Stimulated activated CD8-positive, alpha-beta memory T cell treated with anti-CD3 and anti-CD28 coated beads, Interleukin-12 subunit alpha, Interleukin-12 subunit beta, amount 100 ng/mL, for 1 hour (primary cell): ENCODE data around the gene ESR1.
"Not testable (repeated sequence)": the region's sequence is repeated elsewhere in the genome, so short reads cannot be mapped to it uniquely, and the experiment has no call there.

Source experiments
- DNase-seq: peaks from one replicate; pipeline ENCODE4 v3.0.0-alpha.2; 2020; ENCODE audit warnings: low read depth

The ESR1 gene

GRCh38 chr6:151813858-151814257 is 6.4 kb downstream of the ESR1 start:
- DNase-seq = no peak

DNA sequence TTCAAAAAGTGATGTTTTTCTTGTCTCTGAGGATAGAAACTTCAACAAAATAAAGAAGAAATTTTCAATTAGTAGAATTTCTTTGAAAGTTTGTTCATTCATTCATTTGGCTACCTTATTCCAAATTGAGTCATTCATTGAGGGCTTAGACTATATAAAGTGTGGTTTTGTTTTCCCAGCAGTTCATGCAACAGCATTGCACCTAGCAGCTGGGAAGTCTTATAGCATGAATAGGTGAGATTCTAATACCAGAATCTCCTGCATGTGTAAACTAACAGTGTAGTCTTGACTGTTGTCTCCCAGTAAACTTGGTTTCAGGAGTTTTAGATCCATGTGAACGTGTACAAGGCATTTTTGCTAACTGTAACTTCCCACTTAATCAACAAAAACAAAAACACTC is 7.1 kb downstream of the ESR1 start:
- no peak for DNase-seq

DNA sequence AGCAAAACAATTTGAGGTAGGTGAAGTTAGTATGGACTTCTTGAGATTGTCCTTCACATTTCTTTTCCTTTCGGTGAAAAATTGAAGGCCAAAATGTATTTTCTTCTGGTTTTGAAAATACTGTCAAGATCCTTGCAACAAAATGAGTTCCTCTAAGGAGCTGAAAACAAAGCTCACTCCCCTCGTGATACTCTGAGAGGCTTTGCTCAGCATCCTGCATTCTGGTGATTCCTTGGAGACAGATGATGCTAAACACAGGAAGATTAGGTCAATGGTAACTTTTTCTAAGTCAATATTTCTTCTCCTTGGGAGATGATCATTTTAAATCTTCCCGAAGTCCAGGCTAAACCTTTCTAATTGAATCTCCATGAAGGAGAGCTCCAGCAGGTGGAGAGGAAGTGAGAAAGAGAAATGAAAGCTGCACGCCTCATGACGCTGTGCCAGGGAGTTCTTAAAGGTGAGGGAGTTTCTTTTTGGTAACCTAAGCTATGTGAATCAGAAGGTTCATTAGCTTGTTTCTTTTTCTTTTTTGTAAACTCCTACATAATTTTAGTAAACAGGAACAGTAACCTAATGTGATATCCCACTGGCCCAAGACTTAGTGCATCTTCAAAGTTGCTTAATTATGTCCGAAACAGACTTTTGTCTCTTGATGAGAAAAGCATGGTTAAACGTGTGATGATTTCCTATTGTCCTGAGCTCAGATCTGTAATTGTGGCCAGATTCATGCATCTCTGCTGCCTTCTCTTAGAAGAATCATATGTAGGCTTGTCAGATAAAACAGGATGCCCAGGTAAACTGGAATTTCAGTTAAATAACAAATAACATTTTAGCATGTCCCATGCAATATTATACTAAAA is 15.0 kb downstream of the ESR1 start:
- no peak for DNase-seq

DNA sequence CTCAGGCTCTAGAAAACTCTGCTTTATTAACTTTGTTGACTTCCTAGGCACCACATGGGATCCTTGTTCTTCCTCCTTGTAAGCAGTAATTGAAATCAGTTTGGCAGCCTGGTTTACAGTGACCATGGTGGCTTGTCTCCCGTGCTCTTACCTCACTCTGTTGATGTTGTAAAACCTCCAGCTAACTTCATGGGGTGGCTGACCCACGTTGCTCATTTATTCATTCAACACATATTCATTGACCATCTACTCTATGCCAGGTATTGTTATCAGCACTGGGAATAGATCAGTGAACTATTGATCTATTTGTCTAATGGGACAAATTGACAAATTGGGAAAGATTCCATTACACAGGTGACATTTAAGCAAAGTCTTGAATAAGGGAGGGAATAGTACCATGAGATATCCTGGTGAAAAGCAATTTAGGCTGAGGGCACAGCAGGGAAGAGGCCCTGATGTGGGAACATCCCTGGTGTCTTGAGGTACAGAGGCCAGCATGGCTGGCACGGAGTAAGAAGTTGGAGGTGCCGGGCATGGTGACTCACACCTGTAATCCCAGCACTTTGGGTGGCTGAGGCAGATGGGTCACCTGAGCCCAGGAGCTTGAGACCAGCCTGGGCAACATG is 19.1 kb downstream of the ESR1 start:
- DNase-seq = no peak

DNA sequence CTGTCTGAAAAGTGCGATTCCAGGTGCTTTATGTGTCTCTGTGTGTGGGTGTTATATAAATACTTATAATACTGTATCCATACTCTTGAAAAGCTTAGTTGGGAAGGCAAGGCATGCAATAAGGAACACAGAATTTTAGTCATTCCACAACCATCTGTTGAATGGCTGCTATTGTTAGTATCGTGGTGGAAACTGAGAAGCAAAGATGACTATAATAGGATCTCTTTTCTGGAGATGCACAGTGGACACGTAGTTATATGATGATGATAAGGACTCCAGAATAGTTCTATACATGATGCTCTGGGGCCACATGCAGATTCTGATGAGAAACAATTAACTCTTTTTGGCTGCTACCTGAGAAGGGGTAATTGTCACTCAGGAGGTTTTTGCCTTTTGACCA is 25.2 kb downstream of the ESR1 start:
- DNase-seq = no peak

DNA sequence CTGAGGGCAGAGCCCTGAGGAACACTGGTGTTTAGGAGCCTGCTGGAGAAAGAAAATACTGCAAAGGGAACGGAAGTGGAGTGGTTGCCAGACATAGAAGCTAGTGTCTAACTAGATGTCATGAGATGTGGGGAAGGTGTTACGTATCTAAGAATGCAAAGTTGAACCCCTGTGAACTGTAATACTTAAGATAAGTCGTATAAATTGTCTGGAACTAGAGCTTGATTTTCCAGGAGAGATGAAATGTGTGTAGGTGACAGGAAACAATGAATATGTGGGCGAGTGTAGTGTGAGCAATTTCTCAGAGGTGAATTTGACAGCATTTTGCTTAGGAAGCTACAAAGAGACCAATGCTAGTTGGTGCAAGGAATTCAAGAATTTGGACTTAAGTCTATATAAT is 27.9 kb downstream of the ESR1 start:
- DNase-seq = no peak

DNA sequence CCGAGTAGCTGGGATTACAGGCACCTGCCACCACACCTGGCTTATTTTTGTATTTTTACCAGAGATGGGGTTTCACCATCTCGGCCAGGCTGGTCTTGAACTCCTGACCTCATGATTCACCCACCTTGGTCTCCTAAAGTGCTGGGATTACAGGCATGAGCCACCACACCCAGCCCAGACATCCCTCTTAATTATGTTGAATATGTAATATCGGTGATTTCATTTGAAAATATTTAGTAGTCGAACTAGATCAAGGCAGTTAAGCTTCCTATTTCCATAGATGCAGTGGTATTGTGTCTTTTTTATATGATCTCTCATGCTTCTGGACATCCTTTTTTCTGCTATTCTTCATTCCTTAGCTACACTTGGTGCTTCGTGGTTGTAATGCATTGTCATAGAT is 29.7 kb downstream of the ESR1 start:
- no peak for DNase-seq

DNA sequence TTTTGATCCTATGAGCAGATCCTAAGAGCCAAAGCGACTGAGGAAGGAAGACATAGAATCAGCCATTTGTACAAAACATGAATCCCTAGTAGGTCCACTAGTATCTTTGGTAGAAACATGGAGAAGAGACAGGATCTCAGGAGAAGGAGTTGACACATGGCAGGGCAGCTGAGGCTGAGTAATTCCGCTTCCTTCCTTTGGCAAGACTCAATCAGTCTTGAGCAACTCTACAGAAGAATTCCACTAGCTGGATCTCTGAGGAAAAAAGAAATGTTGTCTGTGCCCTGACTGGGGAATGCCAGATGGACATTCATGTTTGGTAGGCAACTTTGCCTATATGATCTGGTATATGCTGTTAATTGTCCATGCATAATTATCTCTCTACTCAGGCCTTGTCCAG is 35.3 kb downstream of the ESR1 start:
- no peak for DNase-seq

GRCh38 chr6:151847064-151847463 is 39.6 kb downstream of the ESR1 start:
- DNase-seq = no peak

GRCh38 chr6:151850479-151851003 is 43.1 kb downstream of the ESR1 start:
- no peak for DNase-seq

- no peak for DNase-seq
These were observed 50.8 kb downstream of the ESR1 start for GRCh38 chr6:151858294-151858693.

DNA sequence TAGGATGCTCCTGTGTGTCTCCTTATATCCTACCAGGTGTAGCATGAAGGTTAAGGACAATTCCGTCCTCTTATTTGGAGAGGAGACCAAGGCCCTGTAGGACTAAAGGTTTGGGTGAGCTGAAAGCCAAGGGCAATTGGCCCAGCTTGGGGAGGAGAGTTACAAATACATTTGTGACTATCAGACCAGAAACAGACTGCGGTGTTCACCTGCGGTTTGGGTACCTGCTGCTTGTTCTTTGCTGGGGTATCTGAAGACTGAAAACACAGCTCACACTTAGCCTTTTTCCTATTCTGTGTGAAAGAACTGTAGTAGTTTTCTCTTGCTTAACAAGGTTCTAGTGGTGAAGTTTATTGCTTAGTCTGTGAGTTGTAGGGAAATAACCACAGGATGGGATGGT is 55.0 kb downstream of the ESR1 start:
- no peak for DNase-seq

DNA sequence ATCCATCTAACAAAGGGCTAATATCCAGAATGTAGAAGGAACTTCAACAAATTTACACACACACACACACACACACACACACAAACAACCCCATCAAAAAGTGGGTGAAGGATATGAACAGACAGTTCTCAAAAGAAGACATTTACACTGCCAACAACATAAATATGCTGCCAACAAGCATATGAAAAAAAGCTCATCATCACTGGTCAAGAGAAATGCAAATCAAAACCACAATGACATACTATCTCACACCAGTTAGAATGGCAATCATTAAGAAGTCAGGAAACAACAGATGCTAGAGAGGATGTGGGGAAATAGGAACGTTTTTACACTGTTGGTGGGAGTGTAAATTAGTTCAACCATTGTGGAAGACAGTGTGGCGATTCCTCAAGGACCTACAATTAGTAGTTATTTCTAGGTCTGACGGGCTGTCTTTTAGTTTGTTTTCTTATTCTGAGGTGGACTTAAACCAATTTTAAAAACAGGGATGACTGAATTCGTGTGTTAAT is 59.9 kb downstream of the ESR1 start:
- DNase-seq = not testable (repeated sequence)

GRCh38 chr6:151869345-151869744 is 61.9 kb downstream of the ESR1 start:
- DNase-seq = no peak

DNA sequence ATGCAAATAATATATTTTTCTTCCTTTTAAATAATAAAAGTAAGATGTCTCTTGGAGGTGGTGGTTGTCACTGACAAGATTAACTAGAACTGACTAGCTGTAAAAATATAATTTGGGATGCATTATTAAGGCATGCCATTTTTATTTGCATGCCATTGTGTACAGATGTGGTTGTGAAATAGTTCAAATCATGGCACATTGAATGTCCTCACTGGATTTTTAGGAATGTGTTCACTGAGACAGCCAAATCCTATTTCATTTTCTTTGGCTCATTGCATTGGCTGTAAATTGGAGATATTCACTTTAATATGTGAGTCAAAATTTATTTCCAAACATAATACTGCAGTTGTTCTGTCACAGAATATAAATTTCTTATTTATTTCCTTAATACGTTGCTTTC is 62.3 kb downstream of the ESR1 start:
- DNase-seq = no peak

DNA sequence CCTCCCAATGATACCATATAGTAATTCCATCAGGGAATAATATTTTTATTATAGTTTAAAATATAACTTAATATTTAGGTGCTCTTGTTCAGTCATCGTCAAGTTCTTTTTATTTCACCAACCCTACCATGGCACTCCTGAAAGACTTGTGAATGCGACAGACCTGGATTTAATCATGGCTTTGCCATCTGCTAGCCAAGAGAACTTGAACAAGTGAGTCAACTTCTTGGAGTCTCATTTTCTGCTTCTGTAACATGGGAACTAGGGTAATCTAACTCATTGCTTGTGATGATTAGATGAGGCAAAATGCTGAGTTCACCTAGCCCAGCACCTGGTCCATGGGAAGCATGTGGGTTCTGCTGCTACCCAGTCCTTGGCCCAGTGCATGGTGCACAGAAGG is 62.9 kb downstream of the ESR1 start:
- DNase-seq = no peak

DNA sequence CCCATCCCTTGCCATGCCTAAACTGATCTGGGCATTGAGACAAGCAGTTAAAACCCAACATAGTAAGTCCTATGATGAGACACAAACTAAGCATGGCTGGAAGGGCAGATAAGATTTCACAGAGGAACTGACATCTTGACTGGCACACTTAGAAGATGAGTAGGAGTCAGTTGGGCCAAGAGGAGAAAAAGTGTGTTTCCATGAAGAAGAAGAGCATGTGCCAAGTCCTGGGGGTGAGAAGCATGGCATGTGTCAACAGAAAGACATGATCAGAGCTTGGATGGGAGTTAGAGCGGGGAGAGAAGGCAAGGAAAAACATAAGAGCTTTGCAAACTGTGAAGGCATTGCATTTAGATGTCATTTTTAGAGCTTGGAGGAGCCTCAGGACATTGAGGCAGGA is 68.0 kb downstream of the ESR1 start:
- no peak for DNase-seq

GRCh38 chr6:151876122-151876521 is 68.6 kb downstream of the ESR1 start:
- DNase-seq = no peak

GRCh38 chr6:151877458-151877857 is 70.0 kb downstream of the ESR1 start:
- DNase-seq = no peak

DNA sequence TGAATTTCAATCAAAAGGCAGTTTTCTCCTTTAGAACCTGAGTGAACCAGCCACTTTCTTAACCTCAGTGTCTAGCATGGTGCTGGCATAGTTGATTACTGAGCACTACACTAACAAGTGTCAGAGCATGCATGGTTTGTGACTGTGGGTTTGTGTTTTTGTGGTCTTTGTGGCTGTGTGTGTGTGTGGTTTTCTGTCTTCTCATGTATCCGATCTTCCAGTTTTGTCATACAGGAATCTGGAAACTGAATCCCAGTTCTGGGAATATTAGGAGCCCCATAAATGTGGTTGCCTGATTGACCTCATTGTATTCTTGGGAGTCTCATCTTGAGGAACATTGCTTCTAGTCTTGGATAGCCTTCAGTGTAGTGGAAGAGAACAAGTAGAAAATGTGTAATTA is 73.7 kb downstream of the ESR1 start:
- DNase-seq = no peak

GRCh38 chr6:151882206-151882605 is 74.7 kb downstream of the ESR1 start:
- no peak for DNase-seq

DNA sequence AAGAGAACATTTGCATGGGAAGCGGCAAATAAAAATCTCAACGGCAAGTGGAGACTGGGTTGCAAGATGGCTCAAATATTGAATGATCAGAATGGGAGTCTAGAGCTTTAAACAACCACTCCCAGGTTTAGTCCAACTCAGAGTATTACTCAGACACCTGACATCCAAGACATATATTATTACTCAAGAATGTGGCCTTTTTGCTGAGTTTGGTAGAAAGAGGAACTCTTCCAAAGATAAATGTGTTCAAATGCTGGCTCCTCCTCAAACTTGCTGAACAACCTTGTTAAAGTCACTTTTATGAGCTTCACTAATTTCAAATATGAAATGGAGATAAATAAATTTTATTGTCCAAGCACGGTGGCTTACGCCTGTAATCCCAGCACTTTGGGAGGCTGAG is 77.8 kb downstream of the ESR1 start:
- no peak for DNase-seq

DNA sequence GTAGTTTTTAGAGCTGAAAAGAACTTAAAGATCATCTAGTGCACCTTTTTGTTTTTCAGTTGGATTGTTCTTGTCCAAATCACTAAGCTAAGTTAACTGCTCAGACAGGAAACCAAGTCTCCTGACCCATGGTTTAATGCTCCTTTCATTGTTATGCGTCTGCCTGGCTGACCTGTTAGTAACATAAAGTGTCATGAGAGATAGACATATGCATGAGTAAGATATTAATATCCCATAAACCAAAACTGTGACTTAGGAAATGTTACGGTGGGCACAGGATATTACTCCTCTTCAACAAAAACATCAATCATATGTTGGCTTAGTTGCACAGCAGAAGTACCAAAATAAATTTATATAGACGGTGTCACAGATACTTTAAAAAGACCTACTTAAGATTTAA is 84.0 kb downstream of the ESR1 start:
- DNase-seq = no peak
